Measurements from ENCODE around the gene MOV10L1.

Gene MOV10L1

GRCh38 chr22:50053861-50054260, 35.9 kb upstream of the MOV10L1 start:
- H3K4me1 Mint-ChIP-seq (ENCODE audit: low read depth): no peaks in the 10 kb centered on the region
- intact Hi-C loops (cut with micrococcal nuclease): no loop called here
- H3K27me3 Mint-ChIP-seq: peaks cover 36% of the 10 kb centered on the region
- no peak overlapping the region for H3K4me3 Mint-ChIP-seq
- H3K9me3 Mint-ChIP-seq: peaks cover 9% of the 10 kb centered on the region
- H3K27ac Mint-ChIP-seq: no peak overlapping the region
- no peaks in the 10 kb centered on the region for H3K36me3 Mint-ChIP-seq (ENCODE audit: low read depth)

GRCh38 chr22:50056214-50056972, 33.4 kb upstream of the MOV10L1 start:
- no peaks in the 10 kb centered on the region for H3K36me3 Mint-ChIP-seq (ENCODE audit: low read depth)
- peaks cover 52% of the 10 kb centered on the region for H3K27me3 Mint-ChIP-seq
- intact Hi-C loops (cut with micrococcal nuclease): no loop called here
- H3K4me1 Mint-ChIP-seq (ENCODE audit: low read depth): peaks cover 8% of the 10 kb centered on the region
- no peak overlapping the region for H3K27ac Mint-ChIP-seq
- no peak overlapping the region for H3K4me3 Mint-ChIP-seq
- peaks cover 9% of the 10 kb centered on the region for H3K9me3 Mint-ChIP-seq

- Mint-ChIP-seq H3K27me3 (peaks cover 53% of the 10 kb centered on the region), H3K4me3 (no peak overlapping the region), H3K27ac (no peak overlapping the region), H3K36me3 (ENCODE audit: low read depth) (no peaks in the 10 kb centered on the region), H3K4me1 (ENCODE audit: low read depth) (peaks cover 11% of the 10 kb centered on the region), H3K9me3 (peaks cover 9% of the 10 kb centered on the region)
- intact Hi-C loops (cut with micrococcal nuclease): no loop called here
These were observed 32.3 kb upstream of the MOV10L1 start for GRCh38 chr22:50057278-50058060.

- peaks cover 53% of the 10 kb centered on the region for H3K27me3 Mint-ChIP-seq
These were observed 31.5 kb upstream of the MOV10L1 start, which contains the start of gene TTLL8 for GRCh38 chr22:50058061-50058905. TSS of gene TTLL8 (minus strand) at chr22:50058298.

GRCh38 chr22:50058906-50059880, 30.6 kb upstream of the MOV10L1 start:
- Mint-ChIP-seq H3K27me3 (peaks cover 47% of the 10 kb centered on the region), H3K9me3 (peaks cover 1% of the 10 kb centered on the region), H3K36me3 (ENCODE audit: low read depth) (no peaks in the 10 kb centered on the region), H3K4me1 (ENCODE audit: low read depth) (peaks cover 11% of the 10 kb centered on the region), H3K4me3 (no peak overlapping the region), H3K27ac (no peak overlapping the region)
- intact Hi-C loops (cut with micrococcal nuclease): no loop called here

More at GRCh38 chr22:50058061-50058905, 31.5 kb upstream of the MOV10L1 start, which contains the start of gene TTLL8:
- intact Hi-C loops (cut with micrococcal nuclease): no loop called here
- Mint-ChIP-seq H3K36me3 (ENCODE audit: low read depth) (no peaks in the 10 kb centered on the region), H3K27ac (no peak within 1 kb of the TSS), H3K4me1 (ENCODE audit: low read depth) (peaks cover 11% of the 10 kb centered on the region), H3K4me3 (no peak within 1 kb of the TSS), H3K9me3 (peaks cover 9% of the 10 kb centered on the region)

GRCh38 chr22:50059881-50060262, 29.9 kb upstream of the MOV10L1 start:
- intact Hi-C loops (cut with micrococcal nuclease): no loop called here
- Mint-ChIP-seq H3K27ac (no peak overlapping the region), H3K36me3 (ENCODE audit: low read depth) (no peaks in the 10 kb centered on the region), H3K27me3 (peaks cover 43% of the 10 kb centered on the region), H3K4me3 (no peak overlapping the region), H3K9me3 (no peaks in the 10 kb centered on the region), H3K4me1 (ENCODE audit: low read depth) (peaks cover 11% of the 10 kb centered on the region)

- intact Hi-C loops (cut with micrococcal nuclease): no loop called here
- Mint-ChIP-seq H3K27ac (no peak overlapping the region), H3K4me3 (no peak overlapping the region), H3K9me3 (no peaks in the 10 kb centered on the region), H3K4me1 (ENCODE audit: low read depth) (peaks cover 11% of the 10 kb centered on the region), H3K27me3 (peaks cover 39% of the 10 kb centered on the region), H3K36me3 (ENCODE audit: low read depth) (no peaks in the 10 kb centered on the region)
These were observed 29.2 kb upstream of the MOV10L1 start for GRCh38 chr22:50060441-50061140.

- Mint-ChIP-seq H3K4me1 (ENCODE audit: low read depth) (peaks cover 11% of the 10 kb centered on the region), H3K4me3 (no peak overlapping the region), H3K27ac (no peak overlapping the region), H3K27me3 (peaks cover 36% of the 10 kb centered on the region), H3K36me3 (ENCODE audit: low read depth) (no peaks in the 10 kb centered on the region), H3K9me3 (no peaks in the 10 kb centered on the region)
- intact Hi-C loops (cut with micrococcal nuclease): no loop called here
These were observed 28.5 kb upstream of the MOV10L1 start for GRCh38 chr22:50061141-50061823.

- intact Hi-C loops (cut with micrococcal nuclease): no loop called here
- Mint-ChIP-seq H3K27ac (no peak overlapping the region), H3K27me3 (peaks cover 33% of the 10 kb centered on the region), H3K9me3 (no peaks in the 10 kb centered on the region), H3K36me3 (ENCODE audit: low read depth) (no peaks in the 10 kb centered on the region), H3K4me1 (ENCODE audit: low read depth) (peaks cover 11% of the 10 kb centered on the region), H3K4me3 (no peak overlapping the region)
These were observed 27.9 kb upstream of the MOV10L1 start for GRCh38 chr22:50061824-50062355.

GRCh38 chr22:50062509-50063135, 27.2 kb upstream of the MOV10L1 start:
- peaks cover 11% of the 10 kb centered on the region for H3K4me1 Mint-ChIP-seq (ENCODE audit: low read depth)
- intact Hi-C loops (cut with micrococcal nuclease): no loop called here
- no peak overlapping the region for H3K27ac Mint-ChIP-seq
- H3K27me3 Mint-ChIP-seq: peaks cover 27% of the 10 kb centered on the region
- no peaks in the 10 kb centered on the region for H3K36me3 Mint-ChIP-seq (ENCODE audit: low read depth)
- no peak overlapping the region for H3K4me3 Mint-ChIP-seq
- no peaks in the 10 kb centered on the region for H3K9me3 Mint-ChIP-seq

- Mint-ChIP-seq H3K27ac (no peak overlapping the region), H3K9me3 (no peaks in the 10 kb centered on the region), H3K4me1 (ENCODE audit: low read depth) (peaks cover 11% of the 10 kb centered on the region), H3K4me3 (no peak overlapping the region), H3K36me3 (ENCODE audit: low read depth) (no peaks in the 10 kb centered on the region), H3K27me3 (peaks cover 20% of the 10 kb centered on the region)
- intact Hi-C loops (cut with micrococcal nuclease): no loop called here
These were observed 26.0 kb upstream of the MOV10L1 start for GRCh38 chr22:50063589-50064393.

Measured in dendritic cell treated with granulocyte-macrophage colony-stimulating factor and Interleukin-4, amounts not matched to agents 40 ng/mL and 50 ng/mL, for 4 days (primary cell).